K562 (cell line): ENCODE data around the gene TMEM184A. TPM values are rescaled to one million over a fixed set of nuclear protein-coding genes. Genes with fewer than 3 reads are reported as not detected.

ENCODE experiments used
- ATAC-seq: fragments of 200-7000 bp; cut with Tn5 transposase; 3 replicates; pipeline ENCODE4 v1.9.1; 2020; ENCODE audit warnings: moderate library complexity
- BruUV-seq: library from RNA; stranded (reverse); fragments of 400-500 nt; replicated peaks from 2 replicates; lab custom pipeline; 2021; lab: Mats Ljungman, UMichigan
- CTCF ChIA-PET: fragments of 300-600 bp; formaldehyde crosslinking; extraction: SDS; loops from one replicate; lab custom pipeline; 2021; ENCODE audit warnings: low intra/inter-chr PET ratio; lab: Yijun Ruan, JAX
- POLR2A ChIA-PET: fragments of 300-600, 350-650 bp; sonication (Branson Sonifier 250); formaldehyde crosslinking; extraction: SDS; loops from one replicate; lab custom pipeline; 2021; ENCODE audit warnings: antibody characterized with exemption, inconsistent platforms; lab: Yijun Ruan, JAX
- DNase-seq, 4 experiments: peaks; one replicate each; pipeline versions ENCODE4 v3.0.0 to v3.0.0-alpha.2; 2011 to 2018; ENCODE audit warnings: low spot score in 3 of 4, mixed read lengths in 3 of 4; ENCODE audit errors: extremely low read depth in 1 of 4
- FAIRE-seq: peaks from 2 replicates; lab custom pipeline; 2011; peaks lifted over from hg19 to GRCh38; lab: Jason Lieb, UNC
- H2AFZ ChIP-seq: 2 replicates; pipeline ENCODE4 v1.6.0; 2011; ENCODE audit warnings: low read depth, low read length, control low read depth, inconsistent platforms
- H3K27ac ChIP-seq: fragments of 200-600 bp; 3 replicates; pipeline ENCODE4 v1.8.0; 2011; ENCODE audit warnings: low read depth, mild to moderate bottlenecking, control low read depth, inconsistent platforms, low read length, moderate library complexity, mixed read lengths; ENCODE audit errors: extremely low read depth
- H3K27me3 ChIP-seq, 2 experiments: fragments of 300-600 bp in 1 of 2; 2 replicates in 1 of 2; 3 replicates in 1 of 2; pipeline versions ENCODE4 v1.6.0 to v1.8.0; 2011; ENCODE audit warnings: inconsistent platforms in 2 of 2, low read length in 2 of 2, mild to moderate bottlenecking in 1 of 2, mixed read lengths in 1 of 2, moderate library complexity in 1 of 2; ENCODE audit not compliant: control insufficient read depth in 2 of 2, insufficient read depth in 2 of 2
- H3K36me3 ChIP-seq: fragments of 300-600 bp; 3 replicates; pipeline ENCODE4 v1.8.0; 2011; ENCODE audit warnings: mild to moderate bottlenecking, low read length, inconsistent platforms; ENCODE audit not compliant: control insufficient read depth, insufficient read depth
- H3K4me1 ChIP-seq, 2 experiments: fragments of 200-600 bp in 1 of 2; replicated peaks in 1 of 2; 2 replicates in 1 of 2; 3 replicates in 1 of 2; pipeline versions ENCODE4 v1.5.1 to v1.8.0; 2011; ENCODE audit warnings: inconsistent platforms in 2 of 2, low read length in 2 of 2, mild to moderate bottlenecking in 1 of 2, mixed read lengths in 1 of 2, moderate library complexity in 1 of 2; ENCODE audit not compliant: control insufficient read depth in 2 of 2, insufficient read depth in 2 of 2
- H3K4me2 ChIP-seq: 2 replicates; pipeline ENCODE4 v1.6.1; 2011; ENCODE audit warnings: low read length, control low read depth, inconsistent platforms, mixed read lengths; ENCODE audit not compliant: insufficient read depth
- H3K4me3 ChIP-seq: fragments of 200-600 bp; sonication (generic), shearing (Covaris generic); 2 replicates; pipeline ENCODE4 v1.5.1; 2016; ENCODE audit warnings: control low read depth, inconsistent platforms
- H3K79me2 ChIP-seq: fragments of 200-600 bp; 3 replicates; pipeline ENCODE4 v1.8.0; 2011; ENCODE audit warnings: low read length, inconsistent platforms; ENCODE audit not compliant: control insufficient read depth, insufficient read depth
- H3K9ac ChIP-seq, 2 experiments: 2 replicates each; pipeline versions ENCODE4 v1.6.0 to v1.6.1; 2011; ENCODE audit warnings: low read depth in 2 of 2, low read length in 2 of 2, control low read depth in 1 of 2, inconsistent platforms in 1 of 2, mild to moderate bottlenecking in 1 of 2, mixed read lengths in 1 of 2; ENCODE audit not compliant: insufficient read depth in 1 of 2
- H3K9me1 ChIP-seq: one replicate; pipeline ENCODE4 v1.6.0; 2011; ENCODE audit warnings: inconsistent platforms, mild to moderate bottlenecking, low read length, moderate library complexity; ENCODE audit not compliant: control insufficient read depth, insufficient read depth
- H3K9me3 ChIP-seq: replicated peaks from 2 replicates; pipeline ENCODE4 v1.5.1; 2011; ENCODE audit warnings: low read depth, low read length, inconsistent platforms; ENCODE audit not compliant: control insufficient read depth, insufficient read depth
- H4K20me1 ChIP-seq: replicated peaks from 2 replicates; pipeline ENCODE4 v1.6.1; 2011; ENCODE audit warnings: low read length, inconsistent platforms, mixed read lengths; ENCODE audit not compliant: control insufficient read depth, insufficient read depth
- DNMT1 ChIP-seq: fragments of 450-650 bp; IDR thresholded peaks from 2 replicates; pipeline ENCODE4 v1.6.1; 2016; ENCODE audit warnings: antibody characterized with exemption, mild to moderate bottlenecking
- HDAC3 ChIP-seq: fragments of 450-650 bp; IDR thresholded peaks from 2 replicates; pipeline ENCODE4 v1.6.1; 2018; ENCODE audit warnings: borderline replicate concordance, mild to moderate bottlenecking, moderate library complexity; ENCODE audit not compliant: partially characterized antibody
- HMG20A ChIP-seq: fragments of 450-650 bp; formaldehyde crosslinking; conservative IDR thresholded peaks from 2 replicates; pipeline ENCODE4 v1.4.0; 2020; ENCODE audit warnings: mild to moderate bottlenecking, mixed read lengths
- LEF1 ChIP-seq: fragments of 450-650 bp; IDR thresholded peaks from 2 replicates; pipeline ENCODE4 v1.6.1; 2016; ENCODE audit warnings: mild to moderate bottlenecking
- OTX1 ChIP-seq: fragments of 450-650 bp; formaldehyde crosslinking; IDR thresholded peaks from 2 replicates; pipeline ENCODE4 v1.4.0; 2022; ENCODE audit warnings: mild to moderate bottlenecking
- POLR3G ChIP-seq: IDR thresholded peaks from 2 replicates; pipeline ENCODE4 v1.6.1; 2011; ENCODE audit not compliant: insufficient read length, insufficient replicate concordance; ENCODE audit errors: extremely low read depth
- PYGO2 ChIP-seq: fragments of 450-650 bp; IDR thresholded peaks from 2 replicates; pipeline ENCODE4 v1.6.1; 2016; ENCODE audit warnings: mild to moderate bottlenecking, missing genetic modification characterization, moderate library complexity, missing compliant biosample characterization
- RFX5 ChIP-seq: IDR thresholded peaks from 2 replicates; pipeline ENCODE4 v1.6.1; 2011; ENCODE audit warnings: low read depth, mild to moderate bottlenecking, improper control_type of control experiment, low read length
- TARDBP ChIP-seq: fragments of 450-650 bp; IDR thresholded peaks from 2 replicates; pipeline ENCODE4 v1.6.1; 2016
- ZNF133 ChIP-seq: fragments of 250-450 bp; sonication (Bioruptor Pico); IDR thresholded peaks from 2 replicates; pipeline ENCODE4 v1.4.0; 2020; ENCODE audit warnings: mild to moderate bottlenecking
- ZNF584 ChIP-seq: fragments of 200-800 bp; sonication (Bioruptor generic); IDR thresholded peaks from 2 replicates; pipeline ENCODE4 v1.6.1; 2016; ENCODE audit warnings: low read depth, mild to moderate bottlenecking, missing genetic modification characterization, missing compliant biosample characterization
- ZZZ3 ChIP-seq: fragments of 450-650 bp; IDR thresholded peaks from 2 replicates; pipeline ENCODE4 v1.6.1; 2016; ENCODE audit warnings: antibody characterized with exemption, mild to moderate bottlenecking, moderate library complexity
- WGBS: fragments of 100-300 bp; shearing (Covaris generic); methylation state at CpG from one replicate; pipeline ENCODE4 v1.1.6; 2016; ENCODE audit warnings: low coverage, mixed read lengths; ENCODE audit not compliant: insufficient coverage; ENCODE audit errors: missing lambda C conversion rate; 5-methylcytosine and 5-hydroxymethylcytosine counted together
- in situ Hi-C: fragments of 300-500 bp; cut with MboI; formaldehyde crosslinking; loops from 4 replicates; pipeline ENCODE4 v1.15.0; 2018; ENCODE audit warnings: inconsistent platforms, mixed read lengths
- intact Hi-C: fragments of 100-400 bp; cut with micrococcal nuclease; formaldehyde crosslinking; loops from 2 replicates; pipeline ENCODE4 v1.14.2; 2022
- polyA plus RNA-seq, 8 experiments: library from polyadenylated mRNA; depleted of rRNA in 4 of 8; stranded (reverse) in 5 of 8; unstranded in 3 of 8; fragments of >200 nt; fragmentation: Nextera tagmentation in 2 of 8; fragmentation: Illumina TruSeq in 1 of 8; extraction: Ambion mirVana in 2 of 8; extraction: Trizol in 1 of 8; gene quantifications; 2 replicates each; pipeline versions ENCODE4 v1.2.1 to v1.2.3, GENCODE V29; 2011 to 2014; ENCODE audit warnings: inconsistent platforms in 1 of 8, missing spikeins in 1 of 8
- total RNA-seq, 7 experiments: library from RNA; depleted of rRNA in 6 of 7; stranded (reverse); fragments of >200 nt in 6 of 7; fragmentation: Illumina TruSeq in 2 of 7; extraction: Trizol in 2 of 7; gene quantifications; 2 replicates each; pipeline versions ENCODE4 v1.2.1 to v1.2.3, GENCODE V29; 2011 to 2021; ENCODE audit warnings: low replicate concordance in 1 of 7
- TF ChIP-seq, protein P1 (sequence below): fragments of 450-650 bp; formaldehyde crosslinking; IDR thresholded peaks from 2 replicates; pipeline ENCODE4 v1.4.0; 2022; ENCODE audit warnings: missing genetic modification characterization
- TF ChIP-seq, protein P2 (sequence below): fragments of 200-400 bp; formaldehyde crosslinking; IDR thresholded peaks from 2 replicates; pipeline ENCODE4 v1.6.1; 2017; ENCODE audit warnings: mild to moderate bottlenecking, low read depth, low read length, moderate library complexity
- TF ChIP-seq, protein P3 (sequence below): fragments of 250-450 bp; sonication (Bioruptor Pico); IDR thresholded peaks from 2 replicates; pipeline ENCODE4 v1.5.0; 2021

TMEM184A gene
- total and polyA plus RNA-seq, 9 of the 15 experiments (the other 6 are each of a cell fraction or from before 2014, with no cell fraction given) = 0.10 to 0.18 (median 0.11) TPM; not detected in 6

DNA sequence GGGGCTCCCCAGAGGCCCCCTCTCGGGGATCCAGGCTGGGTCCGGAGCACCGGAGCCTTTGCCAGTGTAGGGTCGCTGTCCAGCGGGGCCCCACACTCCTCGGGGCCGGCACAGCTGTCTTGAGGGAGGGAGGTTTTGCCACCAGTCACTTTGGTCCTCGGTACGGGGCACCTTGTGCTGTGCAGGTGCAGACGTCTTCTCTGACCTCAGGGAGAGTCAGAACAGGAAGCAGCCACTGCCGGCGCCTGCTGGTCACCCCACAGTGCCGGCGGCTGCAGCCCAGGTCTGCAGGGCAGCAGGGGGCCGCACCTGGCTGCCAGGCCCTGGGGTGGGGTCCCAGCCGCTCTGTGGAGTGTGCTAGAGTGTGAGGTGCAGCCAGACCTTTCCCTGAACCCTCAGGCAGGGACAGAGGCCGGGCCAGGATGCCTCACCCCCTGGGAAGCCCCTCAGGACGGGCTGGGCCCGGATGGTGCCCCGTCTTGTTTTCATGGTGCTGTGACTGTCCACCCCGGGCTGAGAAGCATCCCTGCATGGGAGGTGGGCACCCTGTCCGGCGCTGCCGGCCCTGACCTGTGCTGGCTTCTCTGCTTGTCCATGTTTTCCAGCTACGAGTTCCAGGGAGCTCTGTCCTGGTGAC lies 17.3 kb downstream of the TMEM184A start:
- H2AFZ ChIP-seq = no peak overlapping the region
- no peaks in the 10 kb centered on the region for H3K27me3 ChIP-seq
- DNase-seq (no peak), FAIRE-seq (no peak), ATAC-seq (no peak)
- H3K27ac ChIP-seq = no peak overlapping the region
- 85% methylated on average over 14 of the region's 25 CpGs for WGBS
- ChIA-PET POLR2A (interaction anchor here (0.7 to 1.1 kb wide), 2 partner anchors 9 to 30 kb away, joined by 3 read pairs; no protein-coding TSS in a partner anchor), CTCF (no interaction called here)
- no peak overlapping the region for H3K4me2 ChIP-seq
- peaks cover 56% of the 10 kb centered on the region; the same call in 2 of the 3 replicates for H3K36me3 ChIP-seq
- no TSS peak for BruUV-seq
- peaks cover 47% of the 10 kb centered on the region for H3K79me2 ChIP-seq
- in situ Hi-C loops = no loop called here
- H3K9me3 ChIP-seq = no peaks in the 10 kb centered on the region
- peaks cover 14% of the 10 kb centered on the region for H3K9me1 ChIP-seq
- peaks cover 37% of the 10 kb centered on the region for H4K20me1 ChIP-seq
- TF ChIP-seq HDAC3 = no peak
- no peak for TF ChIP-seq PYGO2 (tag)
- no peak for TF ChIP-seq ZNF133
- no peak for TF ChIP-seq DNMT1
- TF ChIP-seq, protein P1, sequence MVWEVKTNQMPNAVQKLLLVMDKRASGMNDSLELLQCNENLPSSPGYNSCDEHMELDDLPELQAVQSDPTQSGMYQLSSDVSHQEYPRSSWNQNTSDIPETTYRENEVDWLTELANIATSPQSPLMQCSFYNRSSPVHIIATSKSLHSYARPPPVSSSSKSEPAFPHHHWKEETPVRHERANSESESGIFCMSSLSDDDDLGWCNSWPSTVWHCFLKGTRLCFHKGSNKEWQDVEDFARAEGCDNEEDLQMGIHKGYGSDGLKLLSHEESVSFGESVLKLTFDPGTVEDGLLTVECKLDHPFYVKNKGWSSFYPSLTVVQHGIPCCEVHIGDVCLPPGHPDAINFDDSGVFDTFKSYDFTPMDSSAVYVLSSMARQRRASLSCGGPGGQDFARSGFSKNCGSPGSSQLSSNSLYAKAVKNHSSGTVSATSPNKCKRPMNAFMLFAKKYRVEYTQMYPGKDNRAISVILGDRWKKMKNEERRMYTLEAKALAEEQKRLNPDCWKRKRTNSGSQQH (CRISPR knock-in tag) = no peak
- no peak for TF ChIP-seq RFX5
- no peak for TF ChIP-seq LEF1
- TF ChIP-seq, protein P2, sequence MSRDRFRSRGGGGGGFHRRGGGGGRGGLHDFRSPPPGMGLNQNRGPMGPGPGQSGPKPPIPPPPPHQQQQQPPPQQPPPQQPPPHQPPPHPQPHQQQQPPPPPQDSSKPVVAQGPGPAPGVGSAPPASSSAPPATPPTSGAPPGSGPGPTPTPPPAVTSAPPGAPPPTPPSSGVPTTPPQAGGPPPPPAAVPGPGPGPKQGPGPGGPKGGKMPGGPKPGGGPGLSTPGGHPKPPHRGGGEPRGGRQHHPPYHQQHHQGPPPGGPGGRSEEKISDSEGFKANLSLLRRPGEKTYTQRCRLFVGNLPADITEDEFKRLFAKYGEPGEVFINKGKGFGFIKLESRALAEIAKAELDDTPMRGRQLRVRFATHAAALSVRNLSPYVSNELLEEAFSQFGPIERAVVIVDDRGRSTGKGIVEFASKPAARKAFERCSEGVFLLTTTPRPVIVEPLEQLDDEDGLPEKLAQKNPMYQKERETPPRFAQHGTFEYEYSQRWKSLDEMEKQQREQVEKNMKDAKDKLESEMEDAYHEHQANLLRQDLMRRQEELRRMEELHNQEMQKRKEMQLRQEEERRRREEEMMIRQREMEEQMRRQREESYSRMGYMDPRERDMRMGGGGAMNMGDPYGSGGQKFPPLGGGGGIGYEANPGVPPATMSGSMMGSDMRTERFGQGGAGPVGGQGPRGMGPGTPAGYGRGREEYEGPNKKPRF = no peak
- no peak for TF ChIP-seq ZZZ3
- TF ChIP-seq OTX1 (CRISPR knock-in tag) = no peak
- TF ChIP-seq, protein P3, sequence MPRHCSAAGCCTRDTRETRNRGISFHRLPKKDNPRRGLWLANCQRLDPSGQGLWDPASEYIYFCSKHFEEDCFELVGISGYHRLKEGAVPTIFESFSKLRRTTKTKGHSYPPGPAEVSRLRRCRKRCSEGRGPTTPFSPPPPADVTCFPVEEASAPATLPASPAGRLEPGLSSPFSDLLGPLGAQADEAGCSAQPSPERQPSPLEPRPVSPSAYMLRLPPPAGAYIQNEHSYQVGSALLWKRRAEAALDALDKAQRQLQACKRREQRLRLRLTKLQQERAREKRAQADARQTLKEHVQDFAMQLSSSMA (CRISPR knock-in tag) = no peak
- TF ChIP-seq POLR3G = no peak
- TF ChIP-seq HMG20A = no peak
- no peak for TF ChIP-seq TARDBP
- TF ChIP-seq ZNF584 (CRISPR knock-in tag) = no peak
- no peak overlapping the region for H3K4me3 ChIP-seq
- intact Hi-C loops = no loop called here
- H3K4me1 ChIP-seq = peaks cover 20 to 79% of the 10 kb centered on the region in 2 experiments
- peak overlapping the region in 1 of 2 experiments; percentile 40; a peak in 1 of 4 replicates for H3K9ac ChIP-seq
